ENCODE measurements around the gene ATXN10. TPM values are rescaled to one million over a fixed set of nuclear protein-coding genes. Genes with fewer than 3 reads are reported as not detected.
A peak's percentile ranks its signal among the peaks of the same experiment; 100 is the strongest.

ATXN10 gene
- total and polyA plus RNA-seq, 4 experiments from 2014 or later: 61.8 to 102 (median 76.3) TPM

GRCh38 chr22:45843031-45843430 is 171.4 kb downstream of the ATXN10 start:
- Mint-ChIP-seq H3K9me3 (peaks cover 0 to 2% (median 0%) of the 10 kb centered on the region in 8 donors), H3K36me3 (peaks cover 65 to 74% of the 10 kb centered on the region in 2 donors)

DNA sequence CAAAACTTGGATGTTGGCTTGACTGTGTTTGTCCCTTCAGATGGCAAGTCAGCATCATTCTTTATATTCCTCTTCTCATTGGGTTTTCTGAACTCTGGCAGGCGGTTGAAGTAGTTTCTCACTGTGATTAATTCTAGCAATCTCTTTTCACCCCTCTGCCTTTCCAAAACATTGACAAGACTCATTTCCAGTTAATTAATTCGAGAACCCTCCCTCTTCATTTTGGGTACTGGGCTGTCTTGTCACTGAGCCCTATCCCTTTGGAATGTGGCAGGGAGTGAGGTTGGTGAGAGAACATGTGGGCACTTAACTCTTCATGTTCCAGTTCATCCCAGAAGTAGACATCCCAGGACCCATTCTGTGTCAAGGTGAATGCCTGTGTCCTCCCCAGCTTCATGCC is 172.4 kb downstream of the ATXN10 start:
- H3K27ac ChIP-seq (ENCODE audit: low read depth, low read length): no peak overlapping the region
- peaks cover 1 to 5% (median 3%) of the 10 kb centered on the region in 8 donors for H3K9me3 Mint-ChIP-seq
- H3K27me3 ChIP-seq (ENCODE audit: insufficient read depth, low read length): no peaks in the 10 kb centered on the region
- H3K4me1 Mint-ChIP-seq: peaks cover 0 to 9% (median 1%) of the 10 kb centered on the region in 4 donors
- ChIA-PET CTCF (ENCODE audit: partially characterized antibody) (interaction anchor here (1.5 kb wide), 1 partner anchor 18 kb away, joined by 4 read pairs; no protein-coding TSS in a partner anchor), POLR2A (ENCODE audit: partially characterized antibody) (no interaction called here)
- intact Hi-C loops (cut with micrococcal nuclease): no loop called here
- H3K4me1 ChIP-seq (ENCODE audit: insufficient read depth, low read length): no peaks in the 10 kb centered on the region
- H3K9me3 ChIP-seq (ENCODE audit: control insufficient read depth in 1 of 2, low read length in 2 of 2): no peaks in the 10 kb centered on the region
- no peak overlapping the region for H3K4me3 Mint-ChIP-seq
- H3K36me3 Mint-ChIP-seq: peaks cover 69 to 78% of the 10 kb centered on the region in 2 donors
- no peak overlapping the region for H3K4me3 ChIP-seq (ENCODE audit: low read length in 2 of 2)
- H3K36me3 ChIP-seq (ENCODE audit: insufficient read depth, low read length): peaks cover 35% of the 10 kb centered on the region
- H3K27ac Mint-ChIP-seq: no peak overlapping the region
- no peak for DNase-seq
- H3K27me3 Mint-ChIP-seq: no peaks in the 10 kb centered on the region

More at GRCh38 chr22:45843031-45843430, 171.4 kb downstream of the ATXN10 start:
- CTCF ChIA-PET (ENCODE audit: partially characterized antibody): no interaction called here
- peaks cover 0 to 9% (median 0%) of the 10 kb centered on the region in 4 donors for H3K4me1 Mint-ChIP-seq
- DNase-seq: no peak
- POLR2A ChIA-PET (ENCODE audit: partially characterized antibody): no interaction called here
- Histone ChIP-seq H3K4me3 (ENCODE audit: low read length in 2 of 2) (no peak overlapping the region), H3K27me3 (ENCODE audit: insufficient read depth, low read length) (no peaks in the 10 kb centered on the region), H3K4me1 (ENCODE audit: insufficient read depth, low read length) (no peaks in the 10 kb centered on the region), H3K9me3 (ENCODE audit: control insufficient read depth in 1 of 2, low read length in 2 of 2) (no peaks in the 10 kb centered on the region), H3K27ac (ENCODE audit: low read depth, low read length) (no peak overlapping the region), H3K36me3 (ENCODE audit: insufficient read depth, low read length) (peaks cover 35% of the 10 kb centered on the region)
- no peak overlapping the region for H3K4me3 Mint-ChIP-seq
- H3K27ac Mint-ChIP-seq: no peak overlapping the region
- no peaks in the 10 kb centered on the region for H3K27me3 Mint-ChIP-seq
- intact Hi-C loops (cut with micrococcal nuclease): no loop called here

DNA sequence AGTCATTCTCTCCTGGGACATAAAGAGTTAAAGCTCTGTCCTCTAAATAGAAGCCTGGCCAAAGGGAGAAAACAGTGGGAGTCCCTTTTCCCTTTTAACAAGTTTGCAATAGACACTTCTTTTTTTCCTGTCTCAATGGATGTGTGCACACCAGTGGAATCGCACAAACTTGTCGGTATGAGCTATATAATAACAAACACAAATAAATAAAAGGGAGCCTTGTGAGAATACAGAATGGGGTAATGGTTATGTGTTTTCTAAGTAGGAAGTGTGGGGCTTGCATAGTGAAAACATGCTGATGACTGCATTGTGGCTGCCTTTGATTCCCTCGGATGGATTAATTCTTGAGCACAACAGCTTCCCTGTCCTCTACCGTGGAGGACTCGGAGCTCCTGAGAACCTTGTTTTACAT is 173.4 kb downstream of the ATXN10 start:
- H3K9me3 Mint-ChIP-seq: peaks cover 3 to 9% (median 6%) of the 10 kb centered on the region in 8 donors
- peaks cover 73 to 86% of the 10 kb centered on the region in 2 donors for H3K36me3 Mint-ChIP-seq
- H3K4me1 Mint-ChIP-seq: peaks cover 0 to 9% (median 2%) of the 10 kb centered on the region in 4 donors
- Histone ChIP-seq H3K9me3 (ENCODE audit: control insufficient read depth in 1 of 2, low read length in 2 of 2) (no peaks in the 10 kb centered on the region), H3K36me3 (ENCODE audit: insufficient read depth, low read length) (peaks cover 35% of the 10 kb centered on the region), H3K27ac (ENCODE audit: low read depth, low read length) (no peak overlapping the region), H3K4me3 (ENCODE audit: low read length in 2 of 2) (no peak overlapping the region), H3K4me1 (ENCODE audit: insufficient read depth, low read length) (no peaks in the 10 kb centered on the region), H3K27me3 (ENCODE audit: insufficient read depth, low read length) (no peaks in the 10 kb centered on the region)
- ChIA-PET CTCF (ENCODE audit: partially characterized antibody) (interaction anchor here (1.5 to 1.8 kb wide), 2 partner anchors 17 to 19 kb away, joined by 4 to 8 read pairs; no protein-coding TSS in a partner anchor), POLR2A (ENCODE audit: partially characterized antibody) (no interaction called here)
- intact Hi-C loops (cut with micrococcal nuclease): no loop called here
- H3K27me3 Mint-ChIP-seq: no peaks in the 10 kb centered on the region
- H3K4me3 Mint-ChIP-seq: no peak overlapping the region
- no peak overlapping the region for H3K27ac Mint-ChIP-seq
- DNase-seq: no peak

- H3K27me3 ChIP-seq (ENCODE audit: insufficient read depth, low read length): no peaks in the 10 kb centered on the region
- no peak for DNase-seq
- Mint-ChIP-seq H3K27me3 (no peaks in the 10 kb centered on the region), H3K27ac (no peak overlapping the region), H3K4me1 (peaks cover 0 to 4% (median 2%) of the 10 kb centered on the region in 4 donors), H3K9me3 (peaks cover 5 to 26% (median 15%) of the 10 kb centered on the region in 8 donors), H3K4me3 (no peak overlapping the region), H3K36me3 (peaks cover 83 to 89% of the 10 kb centered on the region in 2 donors)
- CTCF ChIA-PET (ENCODE audit: partially characterized antibody): no interaction called here
- intact Hi-C loops (cut with micrococcal nuclease): no loop called here
- no peaks in the 10 kb centered on the region for H3K4me1 ChIP-seq (ENCODE audit: insufficient read depth, low read length)
- POLR2A ChIA-PET (ENCODE audit: partially characterized antibody): no interaction called here
- H3K9me3 ChIP-seq (ENCODE audit: control insufficient read depth in 1 of 2, low read length in 2 of 2): peaks cover 0 to 2% of the 10 kb centered on the region in 2 donors
- no peak overlapping the region for H3K27ac ChIP-seq (ENCODE audit: low read depth, low read length)
- no peak overlapping the region for H3K4me3 ChIP-seq (ENCODE audit: low read length in 2 of 2)
- peaks cover 31% of the 10 kb centered on the region for H3K36me3 ChIP-seq (ENCODE audit: insufficient read depth, low read length)
Measured at GRCh38 chr22:45846952-45847351, 175.3 kb downstream of the ATXN10 start.

DNA sequence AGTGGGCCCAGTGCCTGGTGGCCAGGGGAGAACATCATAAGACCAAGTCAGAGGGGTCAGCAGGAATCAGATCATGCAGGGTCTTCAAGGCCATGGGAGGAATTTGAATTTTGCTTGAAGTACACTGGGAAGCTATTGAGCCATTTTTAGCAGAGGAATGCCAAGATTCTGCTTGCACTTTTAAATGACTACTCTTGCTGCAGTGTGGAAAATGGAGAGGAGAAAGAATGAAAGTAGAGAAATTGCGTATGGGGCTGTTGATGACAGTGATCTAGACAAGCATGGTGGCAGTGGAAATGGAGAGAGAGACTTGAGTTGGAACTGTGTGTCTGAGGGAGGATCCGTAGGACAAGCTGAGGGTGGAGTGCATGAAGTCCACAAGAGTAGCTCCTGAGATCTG is 177.3 kb downstream of the ATXN10 start:
- Histone ChIP-seq H3K27ac (ENCODE audit: low read depth, low read length) (no peak overlapping the region), H3K27me3 (ENCODE audit: insufficient read depth, low read length) (no peaks in the 10 kb centered on the region), H3K36me3 (ENCODE audit: insufficient read depth, low read length) (peaks cover 15% of the 10 kb centered on the region), H3K9me3 (ENCODE audit: control insufficient read depth in 1 of 2, low read length in 2 of 2) (peaks cover 0 to 10% of the 10 kb centered on the region in 2 donors), H3K4me1 (ENCODE audit: insufficient read depth, low read length) (no peaks in the 10 kb centered on the region), H3K4me3 (ENCODE audit: low read length in 2 of 2) (no peak overlapping the region)
- Mint-ChIP-seq H3K27me3 (no peaks in the 10 kb centered on the region), H3K9me3 (peaks cover 8 to 37% (median 23%) of the 10 kb centered on the region in 8 donors), H3K36me3 (peaks cover 79 to 90% of the 10 kb centered on the region in 2 donors), H3K4me1 (peaks cover 0 to 4% (median 0%) of the 10 kb centered on the region in 4 donors), H3K4me3 (no peak overlapping the region), H3K27ac (peak overlapping the region in 1 of 7 donors; percentile 70)
- ChIA-PET POLR2A (ENCODE audit: partially characterized antibody) (no interaction called here), CTCF (ENCODE audit: partially characterized antibody) (no interaction called here)
- no peak for DNase-seq
- intact Hi-C loops (cut with micrococcal nuclease): no loop called here

DNA sequence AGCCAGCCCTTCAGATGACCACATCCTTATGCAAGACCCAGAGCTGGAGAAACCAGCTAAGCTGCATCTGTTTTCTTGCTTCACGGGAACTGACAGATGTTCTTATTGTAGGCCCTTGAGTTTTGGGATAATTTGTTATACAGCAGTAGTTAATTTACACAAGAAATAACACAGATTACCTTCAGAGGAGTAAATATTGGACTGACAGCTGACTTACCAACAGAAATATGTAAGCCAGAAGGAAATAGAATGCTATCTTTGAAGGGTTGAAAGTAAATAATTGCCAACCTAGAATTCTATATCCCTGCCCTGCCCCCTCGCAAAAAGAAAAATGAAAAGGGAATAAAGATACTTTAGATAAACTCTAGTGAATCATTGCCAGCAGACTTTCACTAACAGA is 181.2 kb downstream of the ATXN10 start:
- no peak for DNase-seq
- ChIA-PET POLR2A (ENCODE audit: partially characterized antibody) (no interaction called here), CTCF (ENCODE audit: partially characterized antibody) (interaction anchor here (2.9 kb wide), 1 partner anchor 11 kb away, joined by 12 read pairs; no protein-coding TSS in a partner anchor)
- Mint-ChIP-seq H3K27me3 (no peaks in the 10 kb centered on the region), H3K4me3 (no peak overlapping the region), H3K9me3 (peaks cover 8 to 37% (median 22%) of the 10 kb centered on the region in 8 donors), H3K36me3 (peaks cover 70 to 79% of the 10 kb centered on the region in 2 donors), H3K27ac (no peak overlapping the region), H3K4me1 (peaks cover 0 to 4% (median 0%) of the 10 kb centered on the region in 4 donors)
- Histone ChIP-seq H3K4me3 (ENCODE audit: low read length in 2 of 2) (no peak overlapping the region), H3K36me3 (ENCODE audit: insufficient read depth, low read length) (no peaks in the 10 kb centered on the region), H3K4me1 (ENCODE audit: insufficient read depth, low read length) (no peaks in the 10 kb centered on the region), H3K27me3 (ENCODE audit: insufficient read depth, low read length) (no peaks in the 10 kb centered on the region), H3K27ac (ENCODE audit: low read depth, low read length) (no peak overlapping the region), H3K9me3 (ENCODE audit: control insufficient read depth in 1 of 2, low read length in 2 of 2) (peaks cover 0 to 10% of the 10 kb centered on the region in 2 donors)
- intact Hi-C loops (cut with micrococcal nuclease): no loop called here

DNA sequence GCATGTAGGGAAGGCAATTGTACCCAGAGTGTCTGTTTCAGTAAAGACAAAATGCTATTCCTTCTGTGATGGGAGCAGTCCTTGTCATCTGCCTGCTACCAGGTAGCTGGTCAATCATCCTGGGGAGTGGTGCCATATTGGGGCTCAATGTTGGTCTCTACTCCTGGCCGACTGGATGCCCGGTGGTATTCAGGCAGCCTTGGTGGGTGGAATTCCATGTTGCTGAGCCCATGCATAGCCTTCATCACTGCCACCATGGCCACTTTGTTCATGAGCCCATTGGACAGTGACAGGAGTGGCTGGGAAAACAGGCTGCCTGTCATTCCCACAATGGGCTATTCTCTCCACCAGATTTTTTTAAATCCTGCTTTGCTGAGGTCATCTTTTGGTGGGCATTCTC is 184.3 kb downstream of the ATXN10 start:
- Mint-ChIP-seq H3K27ac (peak overlapping the region in 1 of 7 donors; percentile 9), H3K36me3 (peaks cover 46 to 67% of the 10 kb centered on the region in 2 donors), H3K27me3 (no peaks in the 10 kb centered on the region), H3K4me3 (no peak overlapping the region), H3K9me3 (peaks cover 3 to 24% (median 16%) of the 10 kb centered on the region in 8 donors), H3K4me1 (no peaks in the 10 kb centered on the region)
- Histone ChIP-seq H3K27ac (ENCODE audit: low read depth, low read length) (no peak overlapping the region), H3K27me3 (ENCODE audit: insufficient read depth, low read length) (no peaks in the 10 kb centered on the region), H3K9me3 (ENCODE audit: control insufficient read depth in 1 of 2, low read length in 2 of 2) (peaks cover 0 to 10% of the 10 kb centered on the region in 2 donors), H3K4me3 (ENCODE audit: low read length in 2 of 2) (no peak overlapping the region), H3K4me1 (ENCODE audit: insufficient read depth, low read length) (no peaks in the 10 kb centered on the region), H3K36me3 (ENCODE audit: insufficient read depth, low read length) (no peaks in the 10 kb centered on the region)
- no peak for DNase-seq
- intact Hi-C loops (cut with micrococcal nuclease): no loop called here
- ChIA-PET CTCF (ENCODE audit: partially characterized antibody) (no interaction called here), POLR2A (ENCODE audit: partially characterized antibody) (no interaction called here)

Measured in CD4-positive, alpha-beta memory T cell (primary cell).